ENCODE measurements around the gene KRT72.

DNA sequence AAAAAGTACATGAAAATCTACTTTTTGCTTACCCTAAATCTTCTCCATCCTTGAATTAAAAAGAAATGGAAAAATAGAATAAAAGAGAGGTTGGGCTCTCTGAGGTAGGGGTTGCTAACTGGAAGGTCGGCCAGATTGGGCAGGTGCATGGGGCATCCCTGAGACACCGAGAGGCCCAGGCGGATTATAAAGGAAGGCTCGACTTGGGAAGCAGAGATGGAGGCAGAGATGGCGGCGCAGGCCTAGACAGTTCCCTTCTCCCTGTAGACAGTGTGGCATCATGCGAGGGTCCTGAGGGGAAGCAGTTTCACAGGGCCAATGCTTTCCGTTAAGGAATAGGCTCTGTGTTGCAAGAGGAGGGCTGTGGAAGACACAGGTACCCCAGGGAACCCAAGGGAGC lies 23.9 kb downstream of the KRT72 start:
- TF ChIP-seq POLR2AphosphoS5 (IDR thresholded peaks at IDR 0.05; ENCODE audit: low read depth, low read length) (no peak), SIN3A (IDR thresholded peaks at IDR 0.05; ENCODE audit: borderline replicate concordance, insufficient read depth, low read length) (no peak)
